Endothelial cell (in vitro differentiated cells): ENCODE data around the gene ENTREP1. TPM values are rescaled to one million over a fixed set of nuclear protein-coding genes. Genes with fewer than 3 reads are reported as not detected.

ENCODE experiments used
- DNase-seq: peaks from one replicate; pipeline ENCODE4 v3.0.0; 2021; ENCODE audit warnings: low spot score
- H3K27ac Mint-ChIP-seq: one replicate; pipeline ENCODE4 v1.8.0; 2021; ENCODE audit warnings: mixed read lengths, inconsistent platforms; ENCODE audit not compliant: unreplicated experiment
- H3K27me3 Mint-ChIP-seq: one replicate; pipeline ENCODE4 v1.8.0; 2021; ENCODE audit warnings: mild to moderate bottlenecking, moderate library complexity, mixed read lengths, inconsistent platforms; ENCODE audit not compliant: unreplicated experiment
- H3K36me3 Mint-ChIP-seq: one replicate; pipeline ENCODE4 v1.8.0; 2021; ENCODE audit warnings: mild to moderate bottlenecking, low read depth, mixed read lengths, inconsistent platforms; ENCODE audit not compliant: unreplicated experiment
- H3K4me1 Mint-ChIP-seq: one replicate; pipeline ENCODE4 v1.8.0; 2021; ENCODE audit warnings: mild to moderate bottlenecking, mixed read lengths, inconsistent platforms; ENCODE audit not compliant: unreplicated experiment
- H3K4me3 Mint-ChIP-seq: one replicate; pipeline ENCODE4 v1.8.0; 2021; ENCODE audit warnings: mild to moderate bottlenecking, mixed read lengths, inconsistent platforms; ENCODE audit not compliant: unreplicated experiment
- H3K9me3 Mint-ChIP-seq: one replicate; pipeline ENCODE4 v1.8.0; 2021; ENCODE audit warnings: mixed read lengths, inconsistent platforms; ENCODE audit not compliant: unreplicated experiment
- CTCF ChIP-seq: fragments of 200-600 bp; sonication (generic); IDR thresholded peaks from one replicate; pipeline ENCODE4 v1.5.0; 2021; ENCODE audit warnings: antibody characterized with exemption; ENCODE audit not compliant: unreplicated experiment
- total RNA-seq: library from RNA; stranded (reverse); fragmentation: NEBNext Ultra II Directional; extraction: Animal tissue kit (Norgen Biotek cat#: 25700); gene quantifications from one replicate; pipeline ENCODE4 v1.2.1, GENCODE V29; 2021; ENCODE audit not compliant: unreplicated experiment

Gene ENTREP1
- total RNA-seq, 1 donor from 2014 or later, result 11.8 TPM

GRCh38 chr9:69339620-69340019, 14.6 kb downstream of the ENTREP1 start:
- DNase-seq, result no peak
- H3K27ac Mint-ChIP-seq, result no peak overlapping the region
- H3K36me3 Mint-ChIP-seq, result no peaks in the 10 kb centered on the region
- H3K4me1 Mint-ChIP-seq, result peaks cover 7% of the 10 kb centered on the region
- H3K9me3 Mint-ChIP-seq, result no peaks in the 10 kb centered on the region
- H3K27me3 Mint-ChIP-seq, result no peaks in the 10 kb centered on the region
- no peak overlapping the region for H3K4me3 Mint-ChIP-seq
- TF ChIP-seq CTCF, result no peak

DNA sequence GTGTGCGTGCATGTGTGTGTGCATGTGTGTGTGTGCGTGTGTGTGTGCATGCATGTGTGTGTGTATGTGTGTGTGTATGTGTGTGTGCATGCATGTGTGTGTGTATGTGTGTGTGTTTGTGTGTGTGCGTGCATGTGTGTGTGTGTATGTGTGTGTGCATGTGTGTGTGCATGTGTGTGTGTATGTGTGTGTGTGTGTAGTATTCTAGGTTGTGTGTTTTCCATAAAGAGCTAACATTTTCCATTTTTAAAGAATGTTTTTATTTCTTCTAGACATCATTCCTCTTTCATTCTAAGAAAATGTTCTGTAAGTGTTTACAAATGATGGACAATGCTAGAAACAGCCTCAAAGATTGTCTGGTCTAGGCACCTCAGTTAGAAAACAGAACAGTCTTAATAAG, 15.6 kb downstream of the ENTREP1 start:
- no peak for TF ChIP-seq CTCF
- Mint-ChIP-seq H3K36me3 (no peaks in the 10 kb centered on the region), H3K27me3 (peaks cover 1% of the 10 kb centered on the region), H3K27ac (no peak overlapping the region), H3K4me3 (no peak overlapping the region), H3K4me1 (peaks cover 7% of the 10 kb centered on the region), H3K9me3 (no peaks in the 10 kb centered on the region)
- no peak for DNase-seq

DNA sequence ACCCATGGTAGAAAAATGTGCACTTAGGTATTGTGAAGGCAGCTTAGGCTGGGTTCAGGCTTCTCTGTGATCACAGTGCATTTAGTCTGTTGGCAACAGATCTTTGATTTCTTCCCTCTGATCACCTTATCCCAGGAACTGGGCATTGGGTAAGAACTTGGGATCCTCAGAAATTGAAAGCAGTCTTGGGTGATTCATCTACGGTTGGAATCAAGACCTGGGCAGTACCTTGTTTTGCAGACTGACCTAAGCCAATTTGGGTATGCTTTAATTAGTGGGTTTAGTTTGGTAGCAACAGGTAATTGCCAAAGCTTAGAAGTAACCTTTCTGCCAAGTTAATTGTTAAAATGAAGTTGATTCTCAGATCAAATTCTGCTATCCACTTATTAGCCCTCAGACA, 17.8 kb downstream of the ENTREP1 start:
- Mint-ChIP-seq H3K4me1 (peaks cover 16% of the 10 kb centered on the region), H3K4me3 (no peak overlapping the region), H3K27me3 (peaks cover 1% of the 10 kb centered on the region), H3K9me3 (no peaks in the 10 kb centered on the region), H3K27ac (no peak overlapping the region), H3K36me3 (no peaks in the 10 kb centered on the region)
- no peak for TF ChIP-seq CTCF
- DNase-seq, result no peak

- no peak for TF ChIP-seq CTCF
- DNase-seq, result no peak
- Mint-ChIP-seq H3K27ac (no peak overlapping the region), H3K36me3 (no peaks in the 10 kb centered on the region), H3K9me3 (no peaks in the 10 kb centered on the region), H3K4me3 (no peak overlapping the region), H3K4me1 (peaks cover 16% of the 10 kb centered on the region), H3K27me3 (peaks cover 1% of the 10 kb centered on the region)
Observed at GRCh38 chr9:69344459-69344858, 19.4 kb downstream of the ENTREP1 start.

DNA sequence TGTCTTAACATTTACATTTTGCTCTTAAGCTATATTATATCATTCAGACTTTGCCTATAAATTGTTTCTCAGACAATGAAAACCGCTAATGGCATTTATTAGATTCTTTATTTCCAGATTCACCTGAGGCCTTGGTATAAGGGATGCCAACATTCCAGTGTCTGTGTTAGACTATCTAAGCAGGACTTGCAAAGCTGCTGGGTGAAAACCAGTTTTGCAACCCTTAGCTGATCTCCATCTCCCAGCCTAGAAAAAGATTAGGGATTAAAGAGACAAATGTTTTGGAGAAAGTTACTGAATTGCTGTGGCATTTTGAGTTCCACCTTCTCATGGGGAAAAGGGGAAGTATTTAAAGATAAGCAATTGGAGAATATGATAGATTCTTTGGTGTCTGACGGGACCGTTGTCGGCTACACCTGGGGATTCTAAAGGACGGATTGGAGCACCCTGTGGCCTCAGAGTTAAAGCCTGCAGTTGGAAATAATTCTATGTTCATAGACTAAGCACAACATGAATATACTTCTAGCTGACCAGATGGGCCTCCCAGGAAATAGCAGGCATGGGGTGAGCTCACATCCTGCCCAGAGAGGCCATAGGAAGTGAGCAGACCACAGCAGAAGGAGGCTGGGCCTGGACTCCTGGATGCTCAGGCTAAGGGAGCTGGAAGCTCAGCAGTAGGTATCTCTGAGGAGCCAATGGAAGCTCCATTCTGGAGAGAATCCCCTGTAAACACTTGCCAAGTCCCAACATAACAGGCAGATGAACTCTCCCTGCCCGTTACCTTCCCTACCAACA, 21.8 kb downstream of the ENTREP1 start:
- peak overlapping the region; percentile 39 for H3K27ac Mint-ChIP-seq
- H3K36me3 Mint-ChIP-seq, result no peaks in the 10 kb centered on the region
- H3K27me3 Mint-ChIP-seq, result peaks cover 1% of the 10 kb centered on the region
- DNase-seq, result no peak
- no peak for TF ChIP-seq CTCF
- H3K4me3 Mint-ChIP-seq, result no peak overlapping the region
- H3K9me3 Mint-ChIP-seq, result no peaks in the 10 kb centered on the region
- peaks cover 9% of the 10 kb centered on the region for H3K4me1 Mint-ChIP-seq
